ENCODE measurements around the gene EARS2.
A peak's percentile ranks its signal among the peaks of the same experiment; 100 is the strongest.
"Not testable (repeated sequence)": the region's sequence is repeated elsewhere in the genome, so short reads cannot be mapped to it uniquely, and the experiment has no call there.

Gene EARS2

GRCh38 chr16:23556881-23557778 lies at the start of gene EARS2, which contains the start of gene UBFD1:
EARS2 (minus strand) TSS chr16:23557350; CDS start chr16:23557343, 7 bp downstream.
UBFD1 (plus strand) TSS chr16:23557727; CDS start chr16:23557743, 16 bp downstream.
- DNase-seq: peak; percentile 99

- DNase-seq: peak; percentile 14
Measured at GRCh38 chr16:23597003-23597756, 40.0 kb upstream of the EARS2 start.

- peak; percentile 93 for DNase-seq
Measured at GRCh38 chr16:23595951-23596720, 39.0 kb upstream of the EARS2 start, which contains the start of gene NDUFAB1. NDUFAB1 (minus strand) TSS chr16:23596316; CDS start chr16:23596290, 26 bp downstream.

- no peak for DNase-seq
Measured at GRCh38 chr16:23595246-23595950, 38.2 kb upstream of the EARS2 start.

- no peak for DNase-seq
Measured at GRCh38 chr16:23594186-23594585, 37.0 kb upstream of the EARS2 start.

GRCh38 chr16:23590181-23590580 lies 33.0 kb upstream of the EARS2 start:
- no peak for DNase-seq

- no peak for DNase-seq
Measured at GRCh38 chr16:23587726-23588125, 30.6 kb upstream of the EARS2 start.

- no peak for DNase-seq
Measured at GRCh38 chr16:23584186-23585076, 27.3 kb upstream of the EARS2 start.

GRCh38 chr16:23583271-23583670 lies 26.1 kb upstream of the EARS2 start:
- DNase-seq: not testable (repeated sequence)

GRCh38 chr16:23581764-23582163 lies 24.6 kb upstream of the EARS2 start:
- no peak for DNase-seq

GRCh38 chr16:23580391-23580790 lies 23.2 kb upstream of the EARS2 start:
- no peak for DNase-seq

GRCh38 chr16:23579371-23579770 lies 22.2 kb upstream of the EARS2 start:
- DNase-seq: no peak

- DNase-seq: no peak
Measured at GRCh38 chr16:23578101-23578830, 21.1 kb upstream of the EARS2 start.

GRCh38 chr16:23577493-23577892 lies 20.3 kb upstream of the EARS2 start:
- no peak for DNase-seq

GRCh38 chr16:23575834-23576233 lies 18.7 kb upstream of the EARS2 start:
- DNase-seq: no peak

GRCh38 chr16:23573817-23574216 lies 16.7 kb upstream of the EARS2 start:
- DNase-seq: no peak

GRCh38 chr16:23572394-23572793 lies 15.2 kb upstream of the EARS2 start:
- DNase-seq: no peak

GRCh38 chr16:23571895-23572294 lies 14.7 kb upstream of the EARS2 start:
- DNase-seq: no peak

- no peak for DNase-seq
Measured at GRCh38 chr16:23570992-23571632, 14.0 kb upstream of the EARS2 start.

- DNase-seq: no peak
Measured at GRCh38 chr16:23567602-23568001, 10.5 kb upstream of the EARS2 start.

All from activated naive CD4-positive, alpha-beta T cell treated with Interleukin-2 at 50 U/mL for 16 hours (primary cell).